Astrocyte (in vitro differentiated cells and primary cell): ENCODE results near the gene SYNE1.

Source experiments
- CTCF ChIP-seq: IDR thresholded peaks from 2 replicates; pipeline ENCODE4 v1.5.1; 2011; ENCODE audit warnings: low read depth, mild to moderate bottlenecking, inconsistent platforms, low read length, moderate library complexity; ENCODE audit not compliant: insufficient read depth
- EZH2 ChIP-seq: IDR thresholded peaks from 2 replicates; pipeline ENCODE4 v1.6.1; 2012; ENCODE audit warnings: mild to moderate bottlenecking, low read length, inconsistent platforms; ENCODE audit not compliant: insufficient read depth

- TF ChIP-seq CTCF, result no peak
- TF ChIP-seq EZH2, result no peak
Observed at GRCh38 chr6:152371775-152372174, 265.4 kb downstream of the SYNE1 start.
